ENCODE results near the gene TBC1D13. TPM values are rescaled to one million over a fixed set of nuclear protein-coding genes. Genes with fewer than 3 reads are reported as not detected.

The TBC1D13 gene
- total RNA-seq, 3 donors from 2014 or later (not counting 1 experiment from before 2014, with no cell fraction given) = 31.5 to 34.5 (median 33.7) TPM

DNA sequence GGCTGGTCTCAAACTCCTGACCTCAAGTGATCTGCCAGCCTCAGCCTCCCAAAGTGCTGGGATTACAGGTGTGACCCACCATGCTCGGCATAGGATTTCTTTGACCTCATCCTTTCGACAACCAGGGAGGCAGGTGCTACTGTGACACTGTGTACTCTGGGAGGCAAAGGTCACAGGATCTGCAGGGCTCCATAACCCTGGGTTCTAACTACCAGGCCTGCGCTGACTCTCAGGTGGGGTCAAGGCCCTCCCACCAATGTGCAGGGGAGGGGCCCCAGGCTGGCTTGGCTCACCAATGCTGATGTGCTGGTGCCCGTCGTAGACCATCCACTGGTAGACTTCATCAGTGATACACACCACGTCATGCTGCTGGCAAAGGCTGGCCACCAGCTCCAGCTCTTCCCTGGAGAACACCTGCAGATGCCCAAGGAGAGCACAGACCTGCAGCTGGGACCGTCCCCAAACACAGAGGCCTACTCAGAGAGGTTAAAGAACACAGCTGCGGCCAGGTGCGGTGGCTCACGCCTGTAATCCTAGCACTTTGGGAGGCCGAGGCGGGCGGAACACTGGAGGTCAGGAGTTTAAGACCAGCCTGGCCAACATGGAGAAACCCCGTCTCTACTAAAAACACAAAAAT, 49.6 kb downstream of the TBC1D13 start:
- Histone ChIP-seq H3K9me3 (ENCODE audit: control insufficient read depth, insufficient read depth, low read length) (no peaks in the 10 kb centered on the region), H3K4me3 (ENCODE audit: low read length) (no peak overlapping the region), H3K36me3 (ENCODE audit: control insufficient read depth, insufficient read depth, low read length) (no peaks in the 10 kb centered on the region), H3K4me1 (ENCODE audit: control insufficient read depth, insufficient read depth, low read length) (no peaks in the 10 kb centered on the region), H3K27me3 (ENCODE audit: control insufficient read depth, insufficient read depth, low read length) (no peaks in the 10 kb centered on the region), H3K27ac (ENCODE audit: low read length) (no peak overlapping the region)
- intact Hi-C loops (cut with micrococcal nuclease) = no loop called here
- Mint-ChIP-seq H3K27me3 (ENCODE audit: low read depth in 2 of 2) (no peaks in the 10 kb centered on the region), H3K27ac (no peak overlapping the region), H3K4me3 (no peak overlapping the region), H3K9me3 (no peaks in the 10 kb centered on the region), H3K4me1 (no peaks in the 10 kb centered on the region), H3K36me3 (no peaks in the 10 kb centered on the region)
- 91% methylated on average over 14 of the region's 14 CpGs for WGBS (ENCODE audit: insufficient coverage)
- DNase-seq (no peak), ATAC-seq (no peak)
- TF ChIP-seq, protein P1, sequence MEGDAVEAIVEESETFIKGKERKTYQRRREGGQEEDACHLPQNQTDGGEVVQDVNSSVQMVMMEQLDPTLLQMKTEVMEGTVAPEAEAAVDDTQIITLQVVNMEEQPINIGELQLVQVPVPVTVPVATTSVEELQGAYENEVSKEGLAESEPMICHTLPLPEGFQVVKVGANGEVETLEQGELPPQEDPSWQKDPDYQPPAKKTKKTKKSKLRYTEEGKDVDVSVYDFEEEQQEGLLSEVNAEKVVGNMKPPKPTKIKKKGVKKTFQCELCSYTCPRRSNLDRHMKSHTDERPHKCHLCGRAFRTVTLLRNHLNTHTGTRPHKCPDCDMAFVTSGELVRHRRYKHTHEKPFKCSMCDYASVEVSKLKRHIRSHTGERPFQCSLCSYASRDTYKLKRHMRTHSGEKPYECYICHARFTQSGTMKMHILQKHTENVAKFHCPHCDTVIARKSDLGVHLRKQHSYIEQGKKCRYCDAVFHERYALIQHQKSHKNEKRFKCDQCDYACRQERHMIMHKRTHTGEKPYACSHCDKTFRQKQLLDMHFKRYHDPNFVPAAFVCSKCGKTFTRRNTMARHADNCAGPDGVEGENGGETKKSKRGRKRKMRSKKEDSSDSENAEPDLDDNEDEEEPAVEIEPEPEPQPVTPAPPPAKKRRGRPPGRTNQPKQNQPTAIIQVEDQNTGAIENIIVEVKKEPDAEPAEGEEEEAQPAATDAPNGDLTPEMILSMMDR (IDR thresholded peaks at IDR 0.05) = no peak

DNA sequence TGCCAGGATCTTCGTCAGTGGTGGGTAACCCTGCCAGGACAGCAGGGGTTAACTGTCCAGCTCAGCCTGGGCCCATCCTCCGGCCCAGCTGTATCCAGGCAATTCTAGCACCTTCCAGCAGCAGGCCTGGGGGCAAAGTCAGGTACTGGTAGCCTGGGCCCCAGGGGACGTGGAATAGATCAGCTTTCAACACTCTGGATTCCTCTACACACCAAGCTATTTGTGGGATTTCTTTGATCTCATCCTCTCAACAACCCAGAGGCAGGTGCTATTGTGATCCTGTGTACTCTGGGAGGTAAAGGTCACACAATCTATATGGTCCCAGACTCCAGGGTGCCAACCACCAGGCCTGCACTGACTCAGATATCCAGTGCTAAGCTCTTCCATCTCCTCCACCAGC, 51.3 kb downstream of the TBC1D13 start:
- intact Hi-C loops (cut with micrococcal nuclease) = no loop called here
- Histone ChIP-seq H3K9me3 (ENCODE audit: control insufficient read depth, insufficient read depth, low read length) (no peaks in the 10 kb centered on the region), H3K27ac (ENCODE audit: low read length) (no peak overlapping the region), H3K4me1 (ENCODE audit: control insufficient read depth, insufficient read depth, low read length) (no peaks in the 10 kb centered on the region), H3K36me3 (ENCODE audit: control insufficient read depth, insufficient read depth, low read length) (no peaks in the 10 kb centered on the region), H3K4me3 (ENCODE audit: low read length) (no peak overlapping the region), H3K27me3 (ENCODE audit: control insufficient read depth, insufficient read depth, low read length) (no peaks in the 10 kb centered on the region)
- H3K4me1 Mint-ChIP-seq = no peaks in the 10 kb centered on the region
- H3K4me3 Mint-ChIP-seq = no peak overlapping the region
- DNase-seq = no peak
- H3K36me3 Mint-ChIP-seq = no peaks in the 10 kb centered on the region
- ATAC-seq = no peak
- no peaks in the 10 kb centered on the region for H3K27me3 Mint-ChIP-seq (ENCODE audit: low read depth in 2 of 2)
- no peaks in the 10 kb centered on the region for H3K9me3 Mint-ChIP-seq
- WGBS (ENCODE audit: insufficient coverage) = 95% methylated on average over 3 of the region's 3 CpGs
- no peak overlapping the region for H3K27ac Mint-ChIP-seq
- TF ChIP-seq, protein P1 (IDR thresholded peaks at IDR 0.05) = no peak

DNA sequence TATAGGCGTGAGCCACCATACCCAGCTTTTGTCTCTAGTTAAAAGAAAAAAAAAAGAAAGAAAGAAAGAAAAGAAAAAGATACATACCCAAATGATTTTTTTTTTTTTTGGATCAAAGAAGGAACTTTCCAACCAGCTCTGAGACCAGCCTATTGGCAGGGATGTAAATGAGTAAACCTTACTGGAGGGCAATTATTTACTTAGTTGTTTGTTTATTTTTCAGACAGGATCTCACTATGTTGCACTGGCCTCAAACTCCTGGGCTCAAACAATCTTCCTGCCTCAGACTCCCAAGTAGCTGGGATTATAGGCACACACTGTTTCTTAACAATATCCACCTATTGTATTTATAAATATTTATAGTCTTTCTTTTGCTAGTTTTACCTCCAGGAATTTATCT, 53.5 kb downstream of the TBC1D13 start:
- Histone ChIP-seq H3K9me3 (ENCODE audit: control insufficient read depth, insufficient read depth, low read length) (no peaks in the 10 kb centered on the region), H3K4me1 (ENCODE audit: control insufficient read depth, insufficient read depth, low read length) (no peaks in the 10 kb centered on the region), H3K36me3 (ENCODE audit: control insufficient read depth, insufficient read depth, low read length) (no peaks in the 10 kb centered on the region), H3K4me3 (ENCODE audit: low read length) (no peak overlapping the region), H3K27me3 (ENCODE audit: control insufficient read depth, insufficient read depth, low read length) (no peaks in the 10 kb centered on the region), H3K27ac (ENCODE audit: low read length) (no peak overlapping the region)
- intact Hi-C loops (cut with micrococcal nuclease) = no loop called here
- H3K27ac Mint-ChIP-seq = no peak overlapping the region
- ATAC-seq (no peak), DNase-seq (no peak)
- WGBS (ENCODE audit: insufficient coverage) = 80% methylated on average over 1 of the region's 1 CpG
- H3K4me1 Mint-ChIP-seq = no peaks in the 10 kb centered on the region
- TF ChIP-seq, protein P1 (IDR thresholded peaks at IDR 0.05) = no peak
- no peaks in the 10 kb centered on the region for H3K36me3 Mint-ChIP-seq
- H3K27me3 Mint-ChIP-seq (ENCODE audit: low read depth in 2 of 2) = no peaks in the 10 kb centered on the region
- no peaks in the 10 kb centered on the region for H3K9me3 Mint-ChIP-seq
- H3K4me3 Mint-ChIP-seq = no peak overlapping the region
